ENCODE data around the gene COBLL1.

Gene COBLL1

GRCh38 chr2:164678631-164679149 lies 162.9 kb downstream of the COBLL1 start:
- TF ChIP-seq MYC (IDR thresholded peaks at IDR 0.05; ENCODE audit: low read depth, low read length) (no peak), MAX (IDR thresholded peaks at IDR 0.05; ENCODE audit: low read depth, low read length) (no peak), CTCF (IDR thresholded peaks at IDR 0.05; ENCODE audit: low read depth, low read length) (no peak), POLR2A (IDR thresholded peaks at IDR 0.05; ENCODE audit: extremely low read depth, insufficient read length) (no peak)
- H3K4me3 ChIP-seq (ENCODE audit: low read depth, low read length): no peak overlapping the region
- no peak for DNase-seq (ENCODE audit: low read depth)

- DNase-seq (ENCODE audit: low read depth): no peak
- TF ChIP-seq MAX (IDR thresholded peaks at IDR 0.05; ENCODE audit: low read depth, low read length): no peak
- H3K4me3 ChIP-seq (ENCODE audit: low read depth, low read length): no peak overlapping the region
These were observed 163.9 kb downstream of the COBLL1 start for GRCh38 chr2:164677733-164678132.

DNA sequence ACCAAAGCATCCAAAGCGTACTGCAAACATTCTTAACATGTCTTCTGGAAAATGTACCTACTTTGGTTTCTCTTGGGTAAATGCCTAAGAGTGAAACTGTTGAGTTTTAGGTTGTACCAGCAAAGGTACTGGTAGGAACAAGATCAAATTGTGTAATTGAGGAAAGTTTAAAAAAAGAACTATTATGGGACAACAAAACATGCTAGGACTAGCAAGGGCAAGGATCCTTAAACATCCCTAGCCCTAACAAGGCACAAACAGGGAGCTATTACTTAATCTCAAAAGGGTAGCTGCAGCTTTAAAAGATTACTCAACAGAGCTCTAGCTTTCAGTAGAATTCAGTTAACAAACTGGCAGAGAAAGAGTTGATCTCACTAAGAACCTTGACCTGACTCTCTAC lies 164.4 kb downstream of the COBLL1 start:
- no peak for DNase-seq (ENCODE audit: low read depth)
- TF ChIP-seq POLR2A (IDR thresholded peaks at IDR 0.05; ENCODE audit: extremely low read depth, insufficient read length) (no peak), MYC (IDR thresholded peaks at IDR 0.05; ENCODE audit: low read depth, low read length) (no peak), MAX (IDR thresholded peaks at IDR 0.05; ENCODE audit: low read depth, low read length) (no peak), CTCF (IDR thresholded peaks at IDR 0.05; ENCODE audit: low read depth, low read length) (no peak)
- no peak overlapping the region for H3K4me3 ChIP-seq (ENCODE audit: low read depth, low read length)

- no peak for DNase-seq (ENCODE audit: low read depth)
- H3K4me3 ChIP-seq (ENCODE audit: low read depth, low read length): no peak overlapping the region
- no peak for TF ChIP-seq MYC (IDR thresholded peaks at IDR 0.05; ENCODE audit: low read depth, low read length)
- TF ChIP-seq POLR2A (IDR thresholded peaks at IDR 0.05; ENCODE audit: extremely low read depth, insufficient read length): no peak
- TF ChIP-seq MAX (IDR thresholded peaks at IDR 0.05; ENCODE audit: low read depth, low read length): no peak
- TF ChIP-seq CTCF (IDR thresholded peaks at IDR 0.05; ENCODE audit: low read depth, low read length): no peak
These were observed 165.9 kb downstream of the COBLL1 start for GRCh38 chr2:164675687-164676086.

DNA sequence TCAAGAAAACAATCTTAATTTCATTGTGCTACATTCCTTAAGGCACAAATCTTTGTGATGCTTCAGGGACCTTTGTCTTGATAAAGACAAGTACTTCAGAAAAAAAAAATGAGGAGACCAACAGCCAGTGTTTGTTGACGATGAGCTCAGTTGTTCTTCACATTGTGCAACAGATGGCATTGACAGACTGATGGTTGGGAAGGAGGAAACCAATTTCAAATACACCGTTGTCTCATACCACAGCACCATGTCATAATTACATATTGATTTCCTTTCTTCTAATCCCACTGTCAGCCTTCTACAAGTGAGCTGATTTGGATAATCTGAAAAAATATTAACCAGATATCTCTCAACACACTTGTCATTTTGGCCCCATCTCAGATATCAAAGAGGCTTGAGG lies 166.6 kb downstream of the COBLL1 start:
- H3K4me3 ChIP-seq (ENCODE audit: low read depth, low read length): no peak overlapping the region
- TF ChIP-seq POLR2A (IDR thresholded peaks at IDR 0.05; ENCODE audit: extremely low read depth, insufficient read length): no peak
- no peak for TF ChIP-seq CTCF (IDR thresholded peaks at IDR 0.05; ENCODE audit: low read depth, low read length)
- TF ChIP-seq MAX (IDR thresholded peaks at IDR 0.05; ENCODE audit: low read depth, low read length): no peak
- TF ChIP-seq MYC (IDR thresholded peaks at IDR 0.05; ENCODE audit: low read depth, low read length): no peak
- DNase-seq (ENCODE audit: low read depth): no peak

- H3K4me3 ChIP-seq (ENCODE audit: low read depth, low read length): no peak overlapping the region
- TF ChIP-seq POLR2A (IDR thresholded peaks at IDR 0.05; ENCODE audit: extremely low read depth, insufficient read length) (no peak), MYC (IDR thresholded peaks at IDR 0.05; ENCODE audit: low read depth, low read length) (no peak), MAX (IDR thresholded peaks at IDR 0.05; ENCODE audit: low read depth, low read length) (no peak), CTCF (IDR thresholded peaks at IDR 0.05; ENCODE audit: low read depth, low read length) (no peak)
- DNase-seq (ENCODE audit: low read depth): no peak
These were observed 169.8 kb downstream of the COBLL1 start for GRCh38 chr2:164671664-164672396.
